GM10847 (cell line): ENCODE data around the gene MYO9B.

ENCODE experiments used
- POLR2A ChIP-seq: IDR thresholded peaks from 2 replicates; pipeline ENCODE4 v1.6.1; 2011; ENCODE audit not compliant: insufficient read length; ENCODE audit errors: extremely low read depth

The MYO9B gene

DNA sequence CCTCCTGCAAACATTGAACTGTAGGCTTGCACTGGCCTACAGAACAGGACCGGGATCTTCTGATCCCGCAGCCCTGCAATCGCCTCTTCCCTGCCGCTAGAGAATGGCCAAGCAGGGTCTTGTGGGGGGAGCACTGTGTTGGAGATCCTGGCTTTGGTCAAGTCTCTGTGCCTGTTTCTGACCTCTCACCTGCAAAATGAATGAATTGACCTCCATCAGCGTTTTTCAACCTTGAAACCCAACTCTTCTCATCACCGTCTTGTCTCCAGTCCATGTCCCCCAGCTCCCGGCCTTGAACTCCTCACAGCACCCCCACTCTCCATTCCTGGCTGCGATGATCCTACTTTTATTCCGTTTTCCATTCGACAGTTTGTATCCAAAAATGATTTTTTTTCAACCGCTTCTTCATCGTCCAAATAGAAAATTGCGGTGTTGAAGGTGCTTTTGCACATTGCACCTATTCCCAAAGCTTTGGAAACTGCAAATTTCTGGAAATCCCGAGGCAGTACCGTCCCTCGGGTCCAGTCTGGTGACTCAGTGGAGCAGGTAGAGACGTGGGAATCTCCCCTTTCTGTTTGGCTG, 2.0 kb downstream of the MYO9B start:
- TF ChIP-seq POLR2A, result no peak

DNA sequence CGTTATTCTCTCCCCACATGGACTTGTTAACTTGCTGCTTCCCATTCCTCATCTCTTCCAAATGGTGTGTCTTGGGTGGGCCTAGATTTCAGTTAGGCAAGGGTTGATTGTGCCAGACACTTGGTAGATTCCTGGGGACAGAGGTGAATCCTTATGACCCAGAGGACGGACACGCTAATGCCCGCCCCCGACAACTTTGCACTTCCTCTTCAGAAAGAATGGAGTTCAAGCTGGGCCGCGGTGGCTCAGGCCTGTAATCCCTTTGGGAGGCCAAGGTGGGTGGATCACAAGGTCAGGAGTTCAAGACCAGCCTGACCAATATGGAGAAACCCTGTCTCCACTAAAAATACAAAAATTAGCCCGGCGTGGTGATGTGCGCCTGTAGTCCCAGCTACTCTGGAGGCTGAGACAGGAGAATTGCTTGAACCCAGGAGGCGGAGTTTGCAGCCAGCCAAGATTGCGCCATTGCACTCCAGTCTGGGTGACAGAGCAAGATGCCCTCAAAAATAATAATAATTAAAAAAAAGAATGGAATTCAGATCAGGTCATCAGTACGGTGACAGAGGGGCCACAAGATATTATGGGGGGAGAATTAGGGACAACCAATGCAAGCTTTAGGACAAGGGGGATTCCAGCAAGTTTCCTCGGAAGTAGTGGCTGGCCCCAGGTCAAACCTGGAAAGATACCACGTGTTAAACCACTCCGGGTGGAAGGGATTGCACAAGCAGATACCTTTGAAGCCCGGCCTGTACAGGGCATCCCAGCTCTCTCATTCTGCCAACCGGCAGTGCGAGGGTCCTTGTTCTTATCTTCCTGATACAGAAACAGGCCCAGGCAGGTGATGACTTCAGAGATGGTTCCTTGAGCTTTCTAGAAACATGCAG, 2.7 kb downstream of the MYO9B start:
- TF ChIP-seq POLR2A, result no peak

DNA sequence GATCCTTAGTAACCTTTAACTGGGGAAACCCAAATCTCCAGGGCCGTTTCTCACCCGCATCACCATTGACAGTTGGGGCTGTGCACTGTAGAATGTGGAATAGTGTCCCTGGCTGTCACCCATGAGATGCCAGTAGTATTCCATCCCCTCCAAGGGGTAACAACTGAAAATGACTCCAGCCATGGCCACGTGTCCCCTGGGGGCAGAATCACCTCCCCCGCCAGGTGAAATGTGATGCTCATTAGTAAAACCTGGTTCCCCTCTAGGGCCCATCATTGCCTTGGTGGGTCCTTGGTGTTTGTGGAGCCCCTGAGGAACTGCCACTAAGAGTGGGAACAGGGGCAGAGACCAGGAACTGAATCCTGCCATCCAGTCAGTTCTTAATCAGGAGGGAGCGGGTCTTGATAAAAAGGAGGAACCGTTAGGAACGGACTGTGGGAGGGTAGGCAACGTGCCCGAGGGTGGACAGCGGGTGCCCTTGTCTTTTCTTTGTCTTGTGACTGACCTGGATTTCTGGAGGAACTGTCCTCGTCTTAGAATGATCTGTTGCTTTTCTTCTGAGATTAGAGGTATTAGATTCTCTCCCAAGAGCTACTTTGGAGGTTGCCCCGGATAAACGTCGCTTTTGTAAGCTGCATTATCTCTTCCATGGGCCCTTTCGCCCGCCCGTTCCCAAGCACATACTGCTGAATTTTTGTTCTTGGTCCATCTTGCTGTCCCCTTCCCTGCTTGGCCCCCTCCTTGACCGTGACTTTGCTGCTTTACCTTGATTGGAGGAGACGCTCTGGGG, 3.5 kb downstream of the MYO9B start:
- TF ChIP-seq POLR2A, result no peak

DNA sequence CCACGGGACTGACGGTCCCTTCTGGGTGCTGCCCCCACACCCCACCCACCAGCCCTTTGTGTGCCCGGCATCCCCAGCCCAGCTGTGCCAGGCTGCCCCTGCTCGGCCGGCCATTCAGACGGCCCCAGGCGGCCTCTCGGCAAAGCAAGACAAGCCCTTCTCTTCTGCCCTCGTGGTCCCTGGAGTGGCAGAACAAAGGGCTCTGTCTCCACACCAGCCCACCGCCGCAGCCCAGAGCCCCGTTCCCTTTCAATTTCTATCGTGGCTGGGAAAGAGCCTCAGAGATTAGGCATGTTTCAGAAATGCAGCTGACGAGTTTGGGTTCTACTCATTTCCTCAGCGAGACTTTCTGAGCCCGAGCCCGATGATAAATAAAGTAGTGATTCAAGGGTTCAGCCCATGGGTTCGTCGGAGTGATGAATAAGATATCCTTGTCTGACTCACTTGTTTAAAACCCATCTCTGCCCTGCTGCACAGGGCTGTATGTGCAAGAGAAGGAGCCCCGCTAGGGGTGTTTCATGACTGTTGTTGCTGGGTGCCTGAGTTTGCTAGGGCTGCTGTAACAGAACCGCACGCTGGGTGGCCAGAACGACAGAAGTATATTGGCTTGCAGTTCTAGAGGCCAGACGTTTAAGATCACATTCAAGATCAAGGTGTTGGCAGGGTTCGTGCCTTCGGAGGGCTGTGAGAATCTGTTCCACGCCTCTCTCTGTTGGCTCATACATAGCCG, 4.3 kb downstream of the MYO9B start:
- TF ChIP-seq POLR2A, result no peak

DNA sequence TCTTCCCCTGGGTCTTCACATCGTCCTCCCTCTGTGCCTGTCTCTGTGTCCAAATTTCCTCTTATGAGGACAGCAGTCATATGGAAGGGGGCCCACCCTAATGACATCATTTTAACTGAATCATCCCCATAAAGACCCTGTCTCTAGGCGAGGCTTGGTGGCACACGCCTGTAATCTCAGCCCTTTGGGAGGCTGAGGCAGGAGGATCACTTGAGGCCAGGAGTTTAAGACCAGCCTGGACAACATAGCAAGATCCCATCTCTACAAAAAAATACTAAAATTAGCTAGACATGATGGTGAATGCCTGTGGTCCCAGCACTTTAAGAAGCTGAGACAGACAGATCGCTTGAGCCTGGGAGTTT, 4.8 kb downstream of the MYO9B start:
- TF ChIP-seq POLR2A, result no peak

DNA sequence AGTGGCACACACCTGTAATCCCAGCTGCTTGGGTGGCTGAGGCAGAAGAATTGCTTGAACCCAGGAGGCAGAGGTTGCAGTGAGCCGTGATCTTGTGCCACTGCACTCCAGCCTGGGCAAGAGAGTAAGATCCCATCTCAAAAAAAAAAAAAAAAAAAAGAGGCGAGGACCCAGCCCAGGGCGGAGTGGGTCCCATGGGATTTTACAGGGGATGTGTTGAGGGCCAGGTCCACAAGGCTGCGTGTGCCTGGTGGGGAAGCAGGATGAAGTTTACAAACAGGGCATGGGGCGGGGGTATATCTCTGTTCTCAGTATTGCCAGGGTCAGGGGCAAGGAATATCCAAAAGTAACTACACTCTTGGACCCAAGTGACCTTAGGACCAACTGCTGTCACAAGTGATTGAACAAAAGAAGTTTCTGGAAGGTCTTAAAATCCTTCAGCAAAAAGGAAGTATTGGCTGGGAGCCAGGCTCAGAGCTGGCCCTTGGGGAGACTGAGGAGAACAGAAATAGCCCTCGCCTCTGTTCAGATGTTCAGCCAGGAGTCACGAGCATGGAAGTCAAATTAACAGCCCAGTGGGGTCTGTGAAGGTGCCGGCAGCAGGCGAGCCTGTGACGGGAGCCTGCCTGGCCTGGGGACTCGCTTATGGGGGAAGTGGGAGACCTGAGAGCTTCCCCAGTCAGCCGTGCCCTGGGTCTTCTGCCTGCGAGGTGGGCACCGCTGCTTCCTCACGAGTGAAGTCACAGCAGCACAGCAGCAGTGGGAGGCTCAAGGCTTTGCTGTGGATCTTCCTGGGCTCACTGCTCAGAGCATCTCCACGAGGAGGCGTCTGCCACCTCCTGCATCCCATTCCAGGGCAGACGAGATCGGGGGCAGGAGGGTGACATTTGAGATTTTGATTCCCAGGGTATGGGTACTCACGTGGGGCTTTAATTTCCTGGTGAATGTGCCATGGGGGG, 6.4 kb downstream of the MYO9B start:
- no peak for TF ChIP-seq POLR2A

DNA sequence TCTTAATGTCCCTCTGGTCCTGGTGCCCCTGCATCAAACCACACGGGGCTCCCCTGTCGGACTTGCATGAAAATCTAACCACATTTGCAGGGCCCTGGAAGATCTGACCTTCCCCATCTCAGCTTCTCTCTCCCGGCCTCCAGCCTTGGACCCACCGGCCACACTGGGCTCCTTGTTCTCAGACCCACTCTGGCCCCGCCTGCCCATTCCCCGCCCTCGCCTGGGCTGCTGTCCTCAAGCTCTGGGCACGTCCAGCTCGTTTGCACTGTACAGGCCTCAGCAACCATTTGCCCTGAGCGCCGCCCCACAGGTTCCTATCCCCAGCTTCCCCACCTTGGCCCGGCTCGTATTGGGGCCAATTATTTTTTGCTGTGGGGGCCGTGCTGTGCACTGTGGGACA, 10.5 kb downstream of the MYO9B start:
- no peak for TF ChIP-seq POLR2A

DNA sequence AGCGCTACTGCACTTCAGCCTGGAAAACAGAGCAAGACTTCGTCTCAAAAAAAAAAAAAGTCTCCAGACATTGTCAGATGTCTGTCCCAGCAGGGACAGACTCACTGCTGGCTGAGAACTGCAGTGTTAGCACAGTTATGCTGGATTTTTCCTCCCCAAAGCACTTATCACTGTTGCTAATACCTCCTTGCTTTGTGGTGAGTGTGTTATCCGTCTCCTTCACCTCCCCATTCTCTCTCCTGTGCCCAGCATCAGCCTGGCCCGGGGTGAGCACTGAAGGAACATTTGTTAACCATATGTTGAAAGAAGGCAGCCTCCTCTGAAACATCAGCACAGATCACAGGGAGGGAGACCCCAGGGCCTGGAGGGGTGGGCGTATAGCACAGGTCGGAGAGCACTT, 11.3 kb downstream of the MYO9B start:
- TF ChIP-seq POLR2A, result no peak

DNA sequence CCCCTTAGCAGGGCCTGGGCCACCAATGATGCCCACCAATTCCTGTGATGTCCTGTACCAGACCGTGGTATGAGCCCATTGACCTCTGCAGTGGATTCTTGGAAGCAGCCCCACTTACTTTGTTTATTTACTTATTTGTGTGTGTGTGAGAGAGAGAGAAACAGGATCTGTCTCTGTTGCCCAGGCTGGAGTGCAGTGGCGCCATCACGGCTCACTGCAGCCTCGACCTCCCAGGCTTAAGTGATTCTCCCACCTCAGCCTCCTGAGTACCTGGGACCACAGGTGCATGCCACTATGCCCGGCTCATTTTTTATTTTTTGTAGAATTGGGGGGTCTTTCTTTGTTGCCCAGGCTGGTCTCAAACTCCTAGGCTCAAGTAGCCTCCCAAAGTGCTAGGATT, 13.0 kb downstream of the MYO9B start:
- TF ChIP-seq POLR2A, result no peak

DNA sequence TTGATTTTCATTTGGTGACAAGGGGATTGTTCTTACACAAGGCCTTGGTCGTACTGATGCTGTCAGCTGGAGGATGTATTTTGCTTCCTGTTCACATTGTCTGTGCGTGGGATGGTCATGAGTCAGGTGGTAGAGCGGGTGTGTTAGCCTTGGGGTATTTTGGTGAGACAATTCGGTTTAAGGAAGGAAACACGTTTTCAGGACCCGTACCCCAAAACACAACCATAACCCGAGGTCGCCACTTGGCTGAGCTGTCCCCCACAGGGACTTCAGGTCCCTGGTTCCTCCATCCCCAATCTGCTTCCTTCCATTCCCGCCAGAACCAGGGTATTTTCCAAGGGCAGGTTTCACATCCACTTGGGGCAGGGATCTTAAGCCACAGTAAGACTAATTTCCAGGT, 15.0 kb downstream of the MYO9B start:
- no peak for TF ChIP-seq POLR2A

DNA sequence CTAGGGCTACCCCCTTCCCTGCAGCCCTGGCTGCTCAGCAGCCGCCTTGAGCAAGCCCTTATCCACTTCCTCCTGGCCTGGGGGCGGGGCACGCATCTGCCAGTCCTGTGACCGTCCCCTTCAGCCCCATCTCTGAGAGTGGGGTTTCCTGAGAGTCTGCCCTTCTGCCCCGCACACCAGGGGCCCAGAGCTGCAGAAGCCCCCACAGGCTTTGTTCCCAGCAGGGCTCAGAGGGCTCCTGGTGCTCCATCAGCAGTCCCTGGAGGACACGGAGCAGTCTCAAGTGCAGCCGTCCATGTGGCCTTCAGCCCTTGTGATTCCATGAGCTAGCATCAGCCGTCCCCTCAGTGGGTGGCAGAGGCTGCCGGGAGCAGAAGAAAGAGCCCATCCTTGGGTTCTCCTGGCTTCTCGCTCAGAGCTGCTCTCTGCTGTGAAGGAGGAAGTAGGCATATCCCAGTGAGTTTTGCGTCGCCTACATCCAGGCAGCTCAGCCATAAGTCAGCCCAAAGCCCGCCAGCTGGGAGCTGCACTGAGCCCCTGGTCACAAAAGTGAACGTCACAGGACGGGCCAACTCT, 16.3 kb downstream of the MYO9B start:
- TF ChIP-seq POLR2A, result no peak

DNA sequence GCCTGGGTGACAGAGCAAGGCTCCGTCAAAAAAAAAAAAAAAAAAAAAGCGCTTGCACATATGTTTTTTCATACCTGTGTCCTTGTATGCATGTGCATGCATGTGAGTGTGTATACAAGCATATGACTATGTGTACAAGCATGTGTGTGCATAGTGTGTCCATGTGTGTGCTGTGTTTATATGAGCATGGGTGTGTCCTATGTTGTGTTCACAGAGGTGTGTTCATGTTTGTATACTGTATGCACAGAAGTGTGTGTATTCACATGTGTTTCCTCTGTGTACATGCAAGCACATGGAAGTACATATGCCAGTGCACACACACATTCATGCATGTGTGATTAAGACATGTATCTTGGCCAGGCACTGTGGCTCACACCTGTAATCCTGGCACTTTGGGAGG, 17.1 kb downstream of the MYO9B start:
- no peak for TF ChIP-seq POLR2A

DNA sequence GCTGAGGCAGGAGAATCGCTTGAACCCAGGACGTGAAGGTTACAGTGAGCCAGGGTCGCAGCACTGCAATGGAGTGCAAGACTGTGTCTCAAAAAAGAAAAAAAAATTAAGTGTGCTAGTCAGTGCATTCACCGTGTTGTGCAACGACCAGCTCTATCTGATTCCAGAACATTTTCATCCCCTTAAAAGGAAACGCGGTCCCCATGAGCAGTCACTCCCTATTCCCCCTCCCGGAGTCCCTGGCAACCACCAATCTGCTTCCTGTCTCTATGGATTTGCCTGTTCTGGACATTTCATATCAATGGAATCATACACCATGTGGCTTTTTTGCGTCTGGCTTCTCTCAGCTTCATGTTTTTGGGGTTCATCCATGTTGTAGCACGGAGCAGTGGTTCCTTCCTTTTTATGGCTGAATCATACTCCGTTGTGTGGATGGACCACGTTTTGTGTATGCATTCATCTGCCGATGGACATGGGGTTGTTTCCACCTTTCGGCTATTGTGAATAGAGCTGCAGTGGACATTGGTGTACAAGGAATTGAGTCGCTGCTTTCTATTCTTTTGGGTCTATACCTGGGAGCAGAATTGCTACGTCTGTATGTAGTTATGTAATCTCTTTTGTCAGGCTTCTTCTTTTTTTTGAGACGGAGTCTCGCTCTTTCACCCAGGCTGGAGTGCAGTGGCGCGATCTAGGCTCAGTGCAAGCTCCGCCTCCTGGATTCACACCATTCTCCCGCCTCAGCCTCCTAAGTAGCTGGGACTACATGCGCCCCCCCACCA, 19.8 kb downstream of the MYO9B start:
- TF ChIP-seq POLR2A, result no peak

DNA sequence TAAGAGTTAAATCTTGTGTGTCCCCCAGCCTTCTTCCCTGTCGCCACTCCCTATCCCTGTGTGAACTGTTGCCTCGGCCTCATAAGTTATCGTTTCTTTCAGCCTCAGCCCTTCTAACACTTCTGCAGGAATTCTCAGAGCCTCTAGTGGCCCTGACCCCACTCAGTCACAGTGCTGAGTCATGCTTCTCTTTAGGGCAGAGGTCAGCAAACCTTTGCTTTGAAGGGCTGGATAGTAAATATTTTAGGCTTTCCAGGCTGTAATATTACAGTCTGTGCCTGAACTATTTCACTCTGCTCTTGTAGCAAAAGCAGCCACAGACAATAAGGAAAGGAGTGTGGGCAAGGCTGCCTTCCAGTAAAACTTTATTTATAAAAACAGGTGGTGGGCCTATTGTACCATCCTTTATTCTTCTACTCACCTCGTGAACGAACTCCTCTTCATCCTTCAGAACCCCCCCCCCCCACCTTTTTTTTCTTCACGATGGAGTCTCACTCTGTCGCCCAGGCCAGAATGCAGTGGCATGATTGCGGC, 22.1 kb downstream of the MYO9B start:
- no peak for TF ChIP-seq POLR2A
